Measurements from ENCODE around the gene OR2A25.

DNA sequence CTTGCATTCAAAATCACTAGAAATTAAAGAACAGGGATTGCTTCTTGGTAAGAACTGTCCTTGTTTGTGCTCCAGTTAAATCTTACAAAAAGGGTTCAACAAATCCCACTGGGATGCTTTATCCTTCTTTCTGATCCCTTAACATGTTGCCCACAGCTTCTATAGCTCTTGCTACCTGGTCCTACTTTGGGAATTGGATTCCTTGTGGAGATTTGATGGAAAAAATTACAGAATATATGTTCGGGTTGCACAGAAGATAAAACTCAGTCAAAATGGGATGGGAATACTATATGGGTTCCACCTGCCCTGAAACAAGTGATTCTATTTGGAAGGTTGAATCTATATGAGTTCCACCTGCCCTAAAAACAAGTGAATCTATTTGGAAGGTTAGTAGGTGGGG is at the start of gene OR2A25:
- TF ChIP-seq CTCF (IDR thresholded peaks at IDR 0.05) (no peak), POLR2A (IDR thresholded peaks at IDR 0.05) (no peak)

Data from right lobe of liver (tissue), 4 donors.